ENCODE measurements around the gene RAPGEF2.

RAPGEF2 gene

DNA sequence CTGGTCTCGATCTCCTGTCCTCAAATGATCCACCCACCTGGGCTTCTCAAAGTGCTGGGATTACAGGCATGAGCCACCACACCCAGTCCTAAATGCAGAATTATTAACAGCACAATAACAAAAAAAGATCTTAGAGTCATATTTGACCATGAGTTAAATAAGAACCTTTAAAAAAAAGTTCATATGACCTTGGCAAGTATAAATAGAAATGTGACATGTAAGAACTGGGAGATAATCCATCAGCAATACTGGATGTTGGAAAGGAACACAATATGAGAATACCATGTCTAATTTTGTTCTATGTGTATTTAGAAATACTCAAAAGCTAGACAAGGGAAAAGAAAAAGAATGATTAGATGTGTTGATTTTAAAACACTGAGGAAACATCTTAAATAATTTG lies 231.6 kb downstream of the RAPGEF2 start:
- DNase-seq = no peak

DNA sequence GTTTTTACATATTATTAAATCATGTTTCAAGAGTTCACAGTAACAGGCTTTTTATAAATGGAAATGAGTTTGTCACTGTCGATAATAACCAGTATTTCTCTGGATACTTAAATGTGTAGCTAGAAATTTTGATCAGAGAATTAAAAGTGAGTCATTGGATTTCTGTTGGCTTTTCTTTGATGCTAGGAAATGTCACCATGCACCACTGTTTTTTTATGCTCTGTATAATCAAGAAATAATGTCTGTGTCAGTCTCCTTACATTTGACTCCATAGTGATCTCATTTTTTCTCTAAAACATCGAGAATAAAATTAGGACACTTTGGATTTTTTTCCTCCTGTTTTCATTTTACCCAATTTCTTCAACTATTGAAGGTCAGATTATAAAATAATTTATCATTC lies 234.2 kb downstream of the RAPGEF2 start:
- DNase-seq = no peak

DNA sequence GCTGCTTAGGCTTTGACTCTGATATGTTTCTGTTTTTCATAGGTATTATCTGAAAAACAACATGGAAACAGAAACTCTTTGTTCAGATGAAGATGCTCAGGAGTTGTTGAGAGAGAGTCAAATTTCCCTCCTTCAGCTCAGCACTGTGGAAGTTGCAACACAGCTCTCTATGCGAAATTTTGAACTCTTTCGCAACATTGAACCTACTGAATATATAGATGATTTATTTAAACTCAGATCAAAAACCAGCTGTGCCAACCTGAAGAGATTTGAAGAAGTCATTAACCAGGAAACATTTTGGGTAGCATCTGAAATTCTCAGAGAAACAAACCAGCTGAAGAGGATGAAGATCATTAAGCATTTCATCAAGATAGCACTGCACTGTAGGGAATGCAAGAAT lies 238.6 kb downstream of the RAPGEF2 start:
- no peak for DNase-seq

DNA sequence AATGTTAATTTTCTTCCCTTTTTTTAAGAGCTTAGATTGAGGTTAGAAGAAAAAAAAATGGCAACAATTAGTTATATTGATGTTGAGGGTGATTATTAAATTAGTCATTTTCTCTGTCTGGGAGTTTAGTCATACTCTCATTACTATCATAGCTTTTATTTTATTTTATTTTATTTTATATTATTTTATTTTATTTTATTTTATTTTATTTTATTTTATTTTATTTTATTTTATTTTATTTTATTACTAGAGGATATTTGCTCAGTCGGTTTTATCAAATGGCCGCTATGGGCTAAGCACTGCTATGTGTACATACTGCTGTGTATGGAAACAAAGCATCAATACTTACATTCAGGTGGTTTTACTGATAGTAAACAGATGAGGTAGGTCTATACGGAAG lies 239.5 kb downstream of the RAPGEF2 start:
- DNase-seq = no peak

DNA sequence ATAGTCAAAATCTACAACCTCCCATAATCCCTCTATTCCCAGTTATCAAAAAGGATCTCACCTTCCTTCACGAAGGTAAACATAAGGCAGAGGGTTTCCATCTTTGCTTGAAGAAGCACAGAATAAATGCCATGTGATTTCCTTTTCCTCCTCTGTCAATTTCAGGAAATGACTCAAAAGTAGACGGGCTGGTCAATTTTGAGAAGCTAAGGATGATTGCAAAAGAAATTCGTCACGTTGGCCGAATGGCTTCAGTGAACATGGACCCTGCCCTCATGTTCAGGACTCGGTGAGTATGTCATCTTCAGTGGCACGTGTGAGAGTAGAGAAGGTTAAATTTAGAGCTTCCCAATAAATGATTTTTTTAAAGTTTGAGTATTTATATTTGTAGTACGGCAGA lies 240.2 kb downstream of the RAPGEF2 start:
- no peak for DNase-seq

DNA sequence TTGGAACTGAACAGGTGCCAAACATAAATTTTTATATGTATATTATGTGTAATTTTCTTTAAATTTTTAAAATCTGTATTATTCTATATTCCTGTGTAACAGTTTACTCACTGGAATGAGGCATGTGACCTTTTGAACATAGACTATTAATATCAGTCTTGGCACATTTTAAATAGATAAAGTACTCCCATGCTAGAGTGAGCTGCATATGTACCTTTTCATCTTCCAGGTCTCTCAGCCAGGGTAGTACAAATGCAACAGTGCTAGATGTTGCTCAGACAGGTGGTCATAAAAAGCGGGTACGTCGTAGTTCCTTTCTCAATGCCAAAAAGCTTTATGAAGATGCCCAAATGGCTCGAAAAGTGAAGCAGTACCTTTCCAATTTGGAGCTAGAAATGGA lies 242.0 kb downstream of the RAPGEF2 start:
- DNase-seq = no peak

DNA sequence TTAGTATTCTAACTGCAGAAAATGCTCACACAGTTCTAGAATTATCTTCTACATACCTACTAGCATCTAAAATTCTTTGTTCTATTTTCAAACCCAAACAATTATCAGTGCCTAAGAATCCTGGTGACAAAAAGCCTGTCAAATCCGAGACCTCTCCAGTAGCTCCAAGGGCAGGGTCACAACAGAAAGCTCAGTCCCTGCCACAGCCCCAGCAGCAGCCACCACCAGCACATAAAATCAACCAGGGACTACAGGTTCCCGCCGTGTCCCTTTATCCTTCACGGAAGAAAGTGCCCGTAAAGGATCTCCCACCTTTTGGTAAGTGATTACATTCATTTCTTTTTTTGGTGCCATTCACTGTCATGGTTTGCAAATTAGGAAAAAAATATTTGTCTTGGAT lies 243.8 kb downstream of the RAPGEF2 start:
- no peak for DNase-seq

DNA sequence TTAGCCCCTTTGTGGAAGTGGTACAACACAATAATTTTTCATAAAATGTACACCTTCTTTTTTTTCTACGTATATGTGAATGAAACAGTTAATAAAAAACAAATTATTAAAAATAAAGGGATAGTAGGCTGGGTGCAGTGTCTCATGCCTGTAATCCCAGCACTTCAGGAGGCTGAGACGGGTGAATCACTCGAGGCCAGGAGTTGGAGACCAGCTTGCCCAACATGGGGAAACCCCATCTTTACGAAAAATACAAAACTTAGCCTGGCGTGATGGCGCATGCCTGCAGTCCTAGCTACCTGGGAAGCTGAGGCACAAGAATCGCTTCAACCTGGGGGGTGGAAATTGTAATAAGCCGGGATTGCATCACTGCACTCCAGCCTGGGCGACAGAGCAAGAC lies 244.9 kb downstream of the RAPGEF2 start:
- no peak for DNase-seq

DNA sequence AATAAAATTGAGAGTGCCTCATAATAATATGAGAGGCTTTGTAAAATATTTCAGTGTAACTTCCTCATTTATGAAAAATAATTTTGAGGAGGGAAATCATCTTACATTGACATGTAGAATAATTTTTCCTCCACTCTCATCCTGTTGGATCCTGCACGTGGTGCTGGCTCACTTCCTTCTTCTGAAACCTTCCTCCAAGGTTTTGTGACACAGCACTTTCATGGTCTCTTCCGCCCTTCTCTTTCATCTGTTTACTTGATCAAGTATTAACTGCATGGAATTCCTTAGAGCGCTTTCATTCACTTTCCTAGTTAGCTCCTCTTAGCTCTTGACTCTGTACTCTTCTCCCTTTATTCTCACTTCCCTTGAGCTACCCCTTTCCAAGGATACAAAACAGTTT lies 246.5 kb downstream of the RAPGEF2 start:
- DNase-seq = no peak

DNA sequence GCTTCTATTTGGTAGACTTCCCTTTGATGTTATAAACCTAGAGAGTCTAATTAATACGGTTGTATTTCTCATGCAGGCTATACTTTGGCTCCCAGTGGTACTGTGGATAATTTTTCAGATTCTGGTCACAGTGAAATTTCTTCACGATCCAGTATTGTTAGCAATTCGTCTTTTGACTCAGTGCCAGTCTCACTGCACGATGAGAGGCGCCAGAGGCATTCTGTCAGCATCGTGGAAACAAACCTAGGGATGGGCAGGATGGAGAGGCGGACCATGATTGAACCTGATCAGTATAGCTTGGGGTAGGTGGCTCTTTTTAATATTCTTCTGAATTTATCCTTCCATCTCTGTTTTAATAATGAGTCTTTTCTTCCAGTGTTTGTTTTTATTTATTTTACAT lies 249.7 kb downstream of the RAPGEF2 start:
- DNase-seq = no peak

DNA sequence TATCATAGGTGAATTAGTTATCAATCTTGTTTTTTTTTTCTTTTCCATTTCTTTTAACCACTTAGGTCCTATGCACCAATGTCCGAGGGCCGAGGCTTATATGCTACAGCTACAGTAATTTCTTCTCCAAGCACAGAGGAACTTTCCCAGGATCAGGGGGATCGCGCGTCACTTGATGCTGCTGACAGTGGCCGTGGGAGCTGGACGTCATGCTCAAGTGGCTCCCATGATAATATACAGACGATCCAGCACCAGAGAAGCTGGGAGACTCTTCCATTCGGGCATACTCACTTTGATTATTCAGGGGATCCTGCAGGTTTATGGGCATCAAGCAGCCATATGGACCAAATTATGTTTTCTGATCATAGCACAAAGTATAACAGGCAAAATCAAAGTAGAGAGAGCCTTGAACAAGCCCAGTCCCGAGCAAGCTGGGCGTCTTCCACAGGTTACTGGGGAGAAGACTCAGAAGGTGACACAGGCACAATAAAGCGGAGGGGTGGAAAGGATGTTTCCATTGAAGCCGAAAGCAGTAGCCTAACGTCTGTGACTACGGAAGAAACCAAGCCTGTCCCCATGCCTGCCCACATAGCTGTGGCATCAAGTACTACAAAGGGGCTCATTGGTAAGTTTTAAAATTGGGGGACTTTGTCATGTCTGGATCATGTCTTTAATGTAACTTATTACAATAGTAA lies 250.7 kb downstream of the RAPGEF2 start:
- no peak for DNase-seq

DNA sequence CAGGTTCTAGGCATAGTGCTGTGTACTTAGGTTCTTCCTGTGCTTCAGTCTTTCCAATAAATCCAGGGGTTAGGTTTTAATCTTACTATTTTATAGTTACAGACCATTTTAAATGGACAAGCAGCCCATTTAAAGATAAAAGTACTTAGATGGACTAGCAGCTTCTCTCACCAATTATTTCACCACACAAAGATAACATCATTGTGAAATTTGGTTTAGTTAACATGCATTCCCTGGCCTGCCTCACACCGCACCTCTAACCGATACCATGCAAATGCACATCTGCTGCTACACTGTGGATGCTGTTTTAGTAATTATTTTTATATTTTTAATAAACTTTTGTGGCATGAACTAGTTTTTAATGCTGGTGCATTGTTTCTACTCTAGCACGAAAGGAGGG lies 252.6 kb downstream of the RAPGEF2 start:
- DNase-seq = no peak

DNA sequence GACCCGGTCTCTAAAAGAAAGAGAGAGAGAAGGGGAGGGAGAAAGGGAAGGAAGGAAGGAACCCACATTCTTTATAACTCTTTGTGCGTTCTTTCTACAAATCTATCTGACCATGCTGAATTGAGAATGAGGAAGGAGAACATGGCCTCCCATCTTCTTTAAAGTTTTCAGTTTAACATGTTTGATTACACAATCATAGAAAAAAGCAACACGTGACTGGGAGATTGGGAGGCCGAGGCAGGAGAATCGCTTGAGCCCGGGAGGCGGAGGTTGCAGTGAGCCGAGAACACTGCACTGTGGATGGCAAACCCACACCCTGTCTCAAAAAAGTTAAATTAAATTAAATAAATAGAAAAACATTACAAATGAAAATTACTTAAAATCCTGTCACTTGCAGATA lies 254.5 kb downstream of the RAPGEF2 start:
- DNase-seq = no peak

DNA sequence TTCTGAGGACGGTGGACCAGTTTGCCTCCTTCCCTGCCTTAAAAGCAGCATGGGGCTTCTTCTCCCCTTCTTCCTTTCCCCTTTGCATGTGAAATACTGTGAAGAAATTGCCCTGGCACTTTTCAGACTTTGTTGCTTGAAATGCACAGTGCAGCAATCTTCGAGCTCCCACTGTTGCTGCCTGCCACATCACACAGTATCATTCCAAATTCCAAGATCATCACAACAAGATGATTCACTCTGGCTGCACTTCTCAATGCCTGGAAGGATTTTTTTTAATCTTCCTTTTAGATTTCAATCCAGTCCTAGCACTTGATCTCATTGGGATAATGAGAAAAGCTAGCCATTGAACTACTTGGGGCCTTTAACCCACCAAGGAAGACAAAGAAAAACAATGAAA lies 255.3 kb downstream of the RAPGEF2 start:
- DNase-seq = no peak

DNA sequence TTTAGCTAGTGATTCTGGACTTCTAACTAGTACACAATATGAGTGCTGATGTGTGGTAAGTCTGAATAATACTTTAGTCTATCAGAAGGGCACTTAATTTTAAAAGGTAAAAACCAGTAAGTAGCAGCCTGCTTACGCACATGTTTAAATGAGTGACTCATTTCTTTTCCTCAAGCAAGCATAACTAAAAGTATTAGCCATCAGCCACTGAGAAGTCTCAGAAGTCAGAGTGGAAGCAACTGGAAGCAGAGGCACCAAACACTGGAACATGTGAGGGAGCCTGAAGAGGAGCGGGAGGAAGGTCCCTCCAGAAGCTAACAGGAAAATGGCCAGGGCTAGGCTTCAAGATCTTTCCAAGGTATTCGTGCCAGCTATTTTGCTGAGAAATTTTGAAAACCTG lies 257.7 kb downstream of the RAPGEF2 start:
- DNase-seq = no peak

DNA sequence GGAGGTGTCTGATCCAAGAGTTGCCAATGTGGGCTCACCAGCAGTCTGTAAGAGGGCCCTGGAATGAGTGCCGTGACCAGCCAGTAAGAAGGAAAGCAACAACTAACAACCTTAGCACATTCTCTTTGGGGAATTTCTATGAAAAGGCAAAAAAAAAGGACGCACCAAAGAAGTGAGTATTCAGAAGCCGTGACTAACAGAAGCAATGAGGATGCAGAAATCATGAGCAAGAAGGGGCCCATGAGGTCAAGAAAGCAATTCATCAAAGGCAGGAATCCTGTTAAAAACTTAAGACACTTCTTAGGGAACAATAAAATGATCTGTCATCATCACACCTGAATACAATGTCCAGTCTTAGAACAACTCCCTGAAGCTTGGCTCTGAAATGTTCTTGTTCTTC lies 260.5 kb downstream of the RAPGEF2 start:
- DNase-seq = no peak

DNA sequence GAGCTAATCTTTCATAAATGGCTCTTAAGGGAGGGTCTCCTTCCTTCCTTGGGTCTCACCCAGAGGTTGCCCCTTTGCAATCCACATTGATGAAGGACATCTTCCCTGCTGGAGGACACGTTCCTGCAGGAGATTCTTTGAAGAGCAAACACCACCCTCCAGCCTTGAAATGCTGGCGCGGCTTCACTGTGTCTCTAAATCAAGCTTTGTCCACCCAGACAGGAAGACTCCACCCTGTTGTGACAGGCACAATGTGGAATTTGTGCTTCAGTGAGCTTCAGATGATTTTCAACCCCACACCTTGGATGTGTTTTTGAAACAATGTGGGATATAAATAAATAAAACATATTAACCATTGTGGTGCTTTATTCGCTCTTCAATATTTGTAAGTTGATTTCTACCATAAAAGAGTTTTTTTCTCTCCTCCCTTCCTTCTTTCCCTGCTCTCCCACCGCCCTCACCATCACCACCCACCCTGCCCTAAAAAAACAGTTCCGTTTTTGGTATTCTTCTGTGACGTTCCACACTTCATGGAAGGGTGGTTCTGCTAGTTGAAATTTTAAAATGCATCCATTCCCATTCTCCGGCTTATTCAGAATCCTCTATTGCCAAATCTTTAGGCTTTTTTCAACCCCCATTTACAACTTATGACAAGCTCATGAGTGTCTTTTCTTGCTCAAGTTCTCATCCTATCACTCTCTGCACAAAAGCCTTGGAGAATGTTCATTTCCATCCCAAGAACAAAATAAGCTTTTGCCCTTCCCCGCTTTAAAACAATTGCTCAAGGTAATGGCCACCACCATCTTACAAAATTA lies 264.3 kb downstream of the RAPGEF2 start:
- no peak for DNase-seq

DNA sequence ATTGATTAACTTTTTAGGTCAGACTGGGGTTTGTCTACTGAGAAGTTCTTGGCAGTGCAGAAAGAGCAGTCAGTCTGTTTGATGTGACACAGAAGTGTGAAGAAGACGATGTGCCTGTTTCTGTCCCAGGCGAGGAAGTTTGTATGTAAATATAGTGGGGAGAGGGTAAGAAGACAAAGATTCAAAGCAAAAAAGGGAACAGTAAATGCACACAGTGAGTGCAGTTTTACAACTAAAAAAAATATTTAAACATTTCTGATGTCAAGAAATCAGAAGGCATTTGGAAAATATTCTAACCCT lies 264.9 kb downstream of the RAPGEF2 start:
- DNase-seq = no peak

DNA sequence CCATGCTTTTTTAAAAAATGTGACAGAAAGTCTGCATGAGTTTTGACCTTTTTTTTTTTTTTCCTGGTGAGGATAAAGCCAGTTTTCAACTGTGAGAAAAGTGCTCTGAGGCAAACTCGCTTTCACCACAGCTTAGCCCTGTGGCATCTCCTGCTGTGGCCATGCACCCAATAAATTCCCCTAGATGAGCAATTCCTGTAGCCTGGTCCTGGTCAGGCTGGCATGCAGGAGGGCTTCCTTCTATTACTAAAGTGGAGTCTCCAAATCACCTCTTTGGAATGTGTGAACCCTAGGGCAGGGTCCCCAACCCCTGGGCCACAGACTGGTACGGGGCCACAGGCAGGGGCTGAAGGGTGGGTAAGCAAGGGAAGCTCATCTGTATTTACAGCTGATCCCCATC lies 265.4 kb downstream of the RAPGEF2 start:
- DNase-seq = no peak

DNA sequence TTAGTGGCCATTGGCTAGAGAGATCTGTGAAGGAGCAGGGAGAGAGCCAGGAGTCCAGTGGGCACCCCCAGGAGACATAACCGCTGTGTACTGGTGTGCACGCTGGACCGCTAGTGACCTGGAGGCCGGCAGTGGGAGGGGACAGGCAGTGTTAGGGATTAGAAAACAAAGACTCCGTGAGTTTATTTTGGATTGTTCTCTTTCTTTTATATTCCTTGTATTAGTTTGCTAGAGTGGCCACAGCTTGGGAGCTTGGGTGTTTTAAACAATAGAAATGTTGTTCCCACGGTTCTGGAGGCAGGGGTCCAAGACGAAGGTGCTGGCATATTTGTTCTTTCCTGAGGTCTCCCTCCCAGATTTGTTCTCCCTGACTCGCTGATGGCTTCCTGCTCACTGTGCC lies 266.4 kb downstream of the RAPGEF2 start:
- no peak for DNase-seq

DNA sequence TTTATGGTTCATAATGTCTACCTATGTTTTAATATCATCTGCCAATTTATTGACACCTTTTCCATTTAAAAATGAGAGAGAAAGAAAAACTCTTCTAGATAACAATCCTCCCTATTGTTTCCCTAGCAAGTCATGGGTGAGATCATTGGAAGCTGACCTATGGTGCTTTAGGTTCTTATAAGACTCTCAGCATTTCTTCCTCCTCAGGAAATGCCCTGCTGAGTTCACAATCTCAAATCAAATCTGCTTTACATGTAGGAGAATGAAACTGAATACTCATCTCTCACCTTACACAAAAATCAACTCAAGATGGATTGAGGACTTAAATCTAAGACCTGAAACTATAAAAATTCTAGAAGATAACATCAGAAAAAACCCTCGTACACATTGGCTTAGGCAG lies 267.4 kb downstream of the RAPGEF2 start:
- no peak for DNase-seq

DNA sequence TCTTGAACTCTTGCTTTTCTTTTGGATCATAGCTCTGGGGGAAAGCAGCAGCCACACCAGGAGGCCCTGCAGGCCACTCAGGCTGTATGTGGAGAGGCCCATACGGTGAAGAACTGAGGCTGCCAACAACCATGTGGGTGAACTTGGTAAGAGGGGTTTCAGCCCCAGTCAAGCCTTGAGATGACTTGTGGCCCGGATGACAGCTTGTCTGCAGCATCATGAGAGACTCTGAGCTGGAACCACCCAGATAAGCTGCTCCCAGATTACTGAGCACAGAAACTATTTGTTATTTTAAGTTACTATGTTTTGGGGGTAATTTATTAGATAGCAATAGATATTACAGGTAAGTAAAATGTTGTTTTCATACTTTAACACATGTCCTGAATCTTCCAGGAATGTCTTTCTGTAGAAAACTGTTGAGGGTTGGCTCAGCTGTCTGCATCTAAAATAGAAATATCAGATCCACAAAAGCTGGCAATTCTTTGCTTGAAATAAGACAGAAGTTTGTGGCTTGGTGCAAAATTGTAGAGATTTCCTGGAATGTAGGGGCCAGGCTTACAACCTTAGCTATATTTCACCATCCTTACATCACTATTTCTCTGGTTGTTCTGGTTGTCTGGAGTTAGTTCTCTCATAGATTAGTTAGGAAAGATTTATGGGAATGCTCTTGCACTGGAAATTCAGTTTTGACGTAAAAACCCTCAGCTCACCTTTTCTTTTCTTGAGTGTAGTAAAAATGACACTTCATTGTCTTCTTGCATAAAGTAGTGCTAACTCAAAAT lies 272.1 kb downstream of the RAPGEF2 start:
- DNase-seq = no peak

DNA sequence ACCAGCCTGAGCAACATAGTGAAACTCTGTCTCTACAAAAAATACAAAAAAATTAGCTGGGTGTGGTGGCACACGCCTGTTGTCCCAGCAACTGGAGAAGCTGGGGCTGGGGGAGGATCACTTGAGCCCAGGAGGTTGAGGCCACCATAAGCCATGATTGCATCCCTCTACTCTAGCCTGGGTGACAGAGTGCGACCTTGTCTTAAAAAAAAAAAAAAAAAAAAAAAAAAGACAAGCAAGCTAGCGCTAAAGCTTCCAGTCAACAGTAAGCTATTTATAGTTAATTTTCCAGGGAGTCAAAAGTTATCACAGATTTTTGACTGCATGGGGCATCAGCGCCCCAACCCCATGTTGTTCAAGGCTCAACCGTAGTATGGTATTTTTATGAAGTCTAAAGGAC lies 273.4 kb downstream of the RAPGEF2 start:
- no peak for DNase-seq

DNA sequence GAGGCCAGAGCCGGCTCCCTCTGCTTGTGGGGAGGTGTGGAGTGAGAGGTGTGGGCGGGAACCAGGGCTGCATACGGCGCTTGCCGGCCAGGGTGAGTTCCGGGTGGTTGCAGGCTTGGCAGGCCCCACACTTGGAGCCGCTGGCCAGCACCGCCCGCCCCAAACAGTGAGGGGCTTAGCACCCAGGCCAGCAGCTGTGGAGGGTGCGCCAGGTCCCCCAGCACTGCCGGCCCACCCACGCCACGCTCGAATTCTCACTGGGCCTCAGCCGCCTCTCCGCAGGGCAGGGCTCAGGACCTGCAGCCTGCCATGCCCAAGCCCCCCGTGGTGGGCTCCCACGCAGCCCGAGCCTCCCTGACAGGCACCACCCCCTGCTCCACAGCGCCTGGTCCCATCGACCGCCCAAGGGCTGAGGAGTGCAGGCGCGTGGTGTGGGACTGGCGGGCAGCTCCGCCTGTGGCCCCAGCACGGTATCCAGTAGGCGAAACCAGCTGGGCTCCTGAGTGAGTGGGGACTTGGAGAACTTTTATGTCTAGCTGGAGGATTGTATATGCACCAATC lies 275.3 kb downstream of the RAPGEF2 start:
- no peak for DNase-seq
